COLO668 (cell line): ENCODE results near the gene GALP.
"Not testable (repeated sequence)": the region's sequence is repeated elsewhere in the genome, so short reads cannot be mapped to it uniquely, and the experiment has no call there.

ENCODE experiments used
- DNase-seq: peaks from one replicate; lab custom pipeline; 2025; ENCODE audit not compliant: unreplicated experiment; lab: John Stamatoyannopoulos, UW

Gene GALP

GRCh38 chr19:56175861-56176307 is at the start of gene GALP:
GALP (plus strand) TSS chr19:56176008; CDS start chr19:56177109, 1,101 bp downstream.
- DNase-seq = not testable (repeated sequence)

GRCh38 chr19:56126983-56127780 is 48.6 kb upstream of the GALP start:
- no peak for DNase-seq

GRCh38 chr19:56130006-56130405 is 45.8 kb upstream of the GALP start:
- no peak for DNase-seq

GRCh38 chr19:56131651-56132050 is 44.2 kb upstream of the GALP start:
- no peak for DNase-seq

- DNase-seq = no peak
Observed at GRCh38 chr19:56132316-56132822, 43.4 kb upstream of the GALP start.

- DNase-seq = no peak
Observed at GRCh38 chr19:56133858-56134653, 41.8 kb upstream of the GALP start.

GRCh38 chr19:56134654-56134921 is 41.2 kb upstream of the GALP start:
- no peak for DNase-seq

GRCh38 chr19:56136362-56136761 is 39.4 kb upstream of the GALP start:
- DNase-seq = no peak

- DNase-seq = peak; percentile 12
Observed at GRCh38 chr19:56137405-56137804, 38.4 kb upstream of the GALP start.

- no peak for DNase-seq
Observed at GRCh38 chr19:56138069-56138468, 37.7 kb upstream of the GALP start.

GRCh38 chr19:56139847-56140582 is 35.8 kb upstream of the GALP start:
- DNase-seq = no peak

- DNase-seq = peak; percentile 99
Observed at GRCh38 chr19:56140583-56141416, 35.0 kb upstream of the GALP start, which contains the start of gene ZNF444. ZNF444 (plus strand) TSS chr19:56141287; CDS start chr19:56146912, 5,625 bp downstream.

- DNase-seq = peak; percentile 19
Observed at GRCh38 chr19:56141417-56141993, 34.3 kb upstream of the GALP start.

- DNase-seq = peak; percentile 52
Observed at GRCh38 chr19:56142087-56142787, 33.6 kb upstream of the GALP start.

- DNase-seq = no peak
Observed at GRCh38 chr19:56142897-56143434, 32.8 kb upstream of the GALP start.

- no peak for DNase-seq
Observed at GRCh38 chr19:56144376-56144775, 31.4 kb upstream of the GALP start.

- DNase-seq = no peak
Observed at GRCh38 chr19:56144831-56145230, 31.0 kb upstream of the GALP start.

GRCh38 chr19:56145698-56146097 is 30.1 kb upstream of the GALP start:
- no peak for DNase-seq

- DNase-seq = no peak
Observed at GRCh38 chr19:56146904-56147303, 28.9 kb upstream of the GALP start.
